ENCODE data around the gene SHISA9. TPM values are rescaled to one million over a fixed set of nuclear protein-coding genes. Genes with fewer than 3 reads are reported as not detected.

The SHISA9 gene
- total and polyA plus RNA-seq, 2 experiments from 2014 or later, result 0.83 to 1.3 TPM

DNA sequence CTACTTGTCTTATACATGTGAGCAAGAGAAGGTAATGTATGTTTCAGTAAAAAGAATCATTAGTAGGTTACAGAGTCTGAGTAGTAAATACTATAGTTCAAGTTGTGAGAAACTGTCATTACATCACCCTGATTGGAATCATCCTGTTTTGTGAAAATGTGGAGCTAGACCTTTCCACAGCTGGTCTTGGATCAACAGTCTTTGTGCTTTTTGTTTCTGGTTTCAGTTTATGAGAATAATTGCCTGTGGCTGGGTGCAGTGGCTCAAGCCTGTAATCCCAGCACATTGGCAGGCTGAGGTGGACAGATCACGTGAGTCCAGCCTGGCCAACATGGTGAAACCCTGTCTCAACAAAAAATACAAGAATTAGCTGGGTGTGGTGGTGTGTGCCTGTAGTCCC, 19.7 kb upstream of the SHISA9 start:
- no peak overlapping the region for H3K27ac ChIP-seq
- H3K79me2 ChIP-seq, result no peaks in the 10 kb centered on the region
- no peaks in the 10 kb centered on the region for H4K20me1 ChIP-seq (ENCODE audit: insufficient read depth, poor library complexity, severe bottlenecking)
- TF ChIP-seq, protein P1, sequence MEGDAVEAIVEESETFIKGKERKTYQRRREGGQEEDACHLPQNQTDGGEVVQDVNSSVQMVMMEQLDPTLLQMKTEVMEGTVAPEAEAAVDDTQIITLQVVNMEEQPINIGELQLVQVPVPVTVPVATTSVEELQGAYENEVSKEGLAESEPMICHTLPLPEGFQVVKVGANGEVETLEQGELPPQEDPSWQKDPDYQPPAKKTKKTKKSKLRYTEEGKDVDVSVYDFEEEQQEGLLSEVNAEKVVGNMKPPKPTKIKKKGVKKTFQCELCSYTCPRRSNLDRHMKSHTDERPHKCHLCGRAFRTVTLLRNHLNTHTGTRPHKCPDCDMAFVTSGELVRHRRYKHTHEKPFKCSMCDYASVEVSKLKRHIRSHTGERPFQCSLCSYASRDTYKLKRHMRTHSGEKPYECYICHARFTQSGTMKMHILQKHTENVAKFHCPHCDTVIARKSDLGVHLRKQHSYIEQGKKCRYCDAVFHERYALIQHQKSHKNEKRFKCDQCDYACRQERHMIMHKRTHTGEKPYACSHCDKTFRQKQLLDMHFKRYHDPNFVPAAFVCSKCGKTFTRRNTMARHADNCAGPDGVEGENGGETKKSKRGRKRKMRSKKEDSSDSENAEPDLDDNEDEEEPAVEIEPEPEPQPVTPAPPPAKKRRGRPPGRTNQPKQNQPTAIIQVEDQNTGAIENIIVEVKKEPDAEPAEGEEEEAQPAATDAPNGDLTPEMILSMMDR (IDR thresholded peaks at IDR 0.05; ENCODE audit: poor library complexity), result no peak
- TF ChIP-seq EZH2phosphoT487 (IDR thresholded peaks at IDR 0.05; ENCODE audit: low read depth, severe bottlenecking, unreplicated experiment), result no peak
- no peak for TF ChIP-seq EZH2 (IDR thresholded peaks at IDR 0.05; ENCODE audit: borderline replicate concordance)
- no peaks in the 10 kb centered on the region for H3K4me1 ChIP-seq (ENCODE audit: insufficient read depth)
- WGBS (ENCODE audit: low lambda C conversion rate, missing lambda C conversion rate), result 76% methylated on average over 1 of the region's 1 CpG
- H3K4me2 ChIP-seq, result no peak overlapping the region
- H3K9me3 ChIP-seq (ENCODE audit: low read depth), result no peaks in the 10 kb centered on the region
- H3K27me3 ChIP-seq, result no peaks in the 10 kb centered on the region
- H3K4me3 ChIP-seq, result no peak overlapping the region
- no peak overlapping the region for H2AFZ ChIP-seq
- no peak for DNase-seq (ENCODE audit: low spot score)
- no peaks in the 10 kb centered on the region for H3K9me2 ChIP-seq (replicated peaks; ENCODE audit: insufficient read depth)
- H3K36me3 ChIP-seq (replicated peaks; ENCODE audit: insufficient read depth, low read depth), result no peaks in the 10 kb centered on the region

DNA sequence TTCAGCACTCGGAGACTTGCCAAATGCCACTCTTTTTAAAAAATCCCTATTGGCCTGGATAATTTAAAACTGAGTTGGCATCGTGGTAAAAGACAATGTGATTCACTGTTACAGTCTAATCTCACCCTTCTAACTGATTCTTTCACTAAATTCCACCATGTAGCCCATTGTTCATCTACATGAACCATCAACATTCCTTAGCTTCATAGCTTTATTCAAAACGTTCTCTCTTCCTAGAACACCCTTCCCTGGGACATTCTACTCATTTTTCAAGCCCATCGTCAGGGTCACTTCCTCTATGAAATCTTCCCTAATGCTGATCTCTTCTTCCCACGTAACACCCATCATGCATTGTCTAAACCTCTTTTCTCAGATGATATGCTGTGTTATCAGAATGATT, 15.7 kb upstream of the SHISA9 start:
- DNase-seq (ENCODE audit: low spot score), result no peak
- TF ChIP-seq EZH2 (IDR thresholded peaks at IDR 0.05; ENCODE audit: borderline replicate concordance), result no peak
- no peak for TF ChIP-seq EZH2phosphoT487 (IDR thresholded peaks at IDR 0.05; ENCODE audit: low read depth, severe bottlenecking, unreplicated experiment)
- TF ChIP-seq, protein P1 (IDR thresholded peaks at IDR 0.05; ENCODE audit: poor library complexity), result no peak
- no peak overlapping the region for H3K4me2 ChIP-seq
- no peak overlapping the region for H3K4me3 ChIP-seq
- WGBS (ENCODE audit: low lambda C conversion rate, missing lambda C conversion rate), result 62% methylated on average over 5 of the region's 5 CpGs
- H3K79me2 ChIP-seq, result no peaks in the 10 kb centered on the region
- no peaks in the 10 kb centered on the region for H3K27me3 ChIP-seq
- no peaks in the 10 kb centered on the region for H3K9me3 ChIP-seq (ENCODE audit: low read depth)
- no peaks in the 10 kb centered on the region for H3K9me2 ChIP-seq (replicated peaks; ENCODE audit: insufficient read depth)
- no peak overlapping the region for H3K27ac ChIP-seq
- H2AFZ ChIP-seq, result no peak overlapping the region
- no peaks in the 10 kb centered on the region for H3K4me1 ChIP-seq (ENCODE audit: insufficient read depth)
- H3K36me3 ChIP-seq (replicated peaks; ENCODE audit: insufficient read depth, low read depth), result no peaks in the 10 kb centered on the region
- no peaks in the 10 kb centered on the region for H4K20me1 ChIP-seq (ENCODE audit: insufficient read depth, poor library complexity, severe bottlenecking)

DNA sequence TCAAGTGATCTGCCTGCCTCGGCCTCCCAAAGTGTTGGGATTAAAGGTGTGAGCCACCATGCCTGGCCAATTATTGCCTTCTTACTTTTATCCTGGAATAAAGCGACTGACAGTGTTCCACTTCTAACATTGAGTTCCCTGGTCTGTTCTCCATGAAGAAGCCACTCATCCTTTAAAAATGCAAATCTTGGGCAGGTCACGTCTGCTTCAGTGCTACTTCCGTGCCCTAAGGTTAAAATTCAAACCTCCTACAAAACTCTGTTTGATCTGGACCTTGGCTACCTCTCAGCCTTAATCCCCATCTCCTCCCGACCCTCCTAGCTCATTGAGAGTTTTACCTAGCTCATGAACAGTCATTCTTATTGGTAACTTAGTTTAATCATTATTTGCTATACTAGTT, 9.6 kb upstream of the SHISA9 start:
- H3K79me2 ChIP-seq, result no peaks in the 10 kb centered on the region
- H3K36me3 ChIP-seq (replicated peaks; ENCODE audit: insufficient read depth, low read depth), result no peaks in the 10 kb centered on the region
- no peaks in the 10 kb centered on the region for H3K4me1 ChIP-seq (ENCODE audit: insufficient read depth)
- DNase-seq (ENCODE audit: low spot score), result no peak
- H3K27ac ChIP-seq, result no peak overlapping the region
- TF ChIP-seq EZH2 (IDR thresholded peaks at IDR 0.05; ENCODE audit: borderline replicate concordance) (no peak), EZH2phosphoT487 (IDR thresholded peaks at IDR 0.05; ENCODE audit: low read depth, severe bottlenecking, unreplicated experiment) (no peak)
- TF ChIP-seq, protein P1 (IDR thresholded peaks at IDR 0.05; ENCODE audit: poor library complexity), result no peak
- no peak overlapping the region for H3K4me3 ChIP-seq
- H4K20me1 ChIP-seq (ENCODE audit: insufficient read depth, poor library complexity, severe bottlenecking), result no peaks in the 10 kb centered on the region
- H2AFZ ChIP-seq, result no peak overlapping the region
- H3K27me3 ChIP-seq, result no peaks in the 10 kb centered on the region
- no peaks in the 10 kb centered on the region for H3K9me2 ChIP-seq (replicated peaks; ENCODE audit: insufficient read depth)
- no peak overlapping the region for H3K4me2 ChIP-seq
- WGBS (ENCODE audit: low lambda C conversion rate, missing lambda C conversion rate), result 54% methylated on average over 5 of the region's 5 CpGs
- no peaks in the 10 kb centered on the region for H3K9me3 ChIP-seq (ENCODE audit: low read depth)

Measured in hepatocyte (in vitro differentiated cells).